Stomach (tissue), 9 donors: ENCODE results near the gene ATP6V0E2. TPM values are rescaled to one million over a fixed set of nuclear protein-coding genes. Genes with fewer than 3 reads are reported as not detected.

Experiments used
- DNase-seq, 2 donors: peaks; one replicate each; pipeline versions ENCODE4 v3.0.0 to v3.0.0-alpha.2; 2013 to 2019
- H3K27ac ChIP-seq, 5 donors: fragments of 200-600 bp in 4 of 5; sonication (generic) in 4 of 5; one replicate each; pipeline ENCODE4 v1.5.1; 2013 to 2019; ENCODE audit warnings: mild to moderate bottlenecking in 1 of 5, moderate library complexity in 1 of 5
- H3K27me3 ChIP-seq, 3 donors: fragments of 200-600 bp; sonication (generic); one replicate each; pipeline ENCODE4 v1.5.1; 2017 to 2019; ENCODE audit warnings: mixed run types in 1 of 3
- H3K36me3 ChIP-seq, 4 donors: fragments of 200-600 bp; sonication (generic); 1 replicate in 3 of 4; 2 replicates in 1 of 4; pipeline ENCODE4 v1.5.1; 2016 to 2019
- H3K4me1 ChIP-seq, 4 donors: fragments of 200-600 bp; sonication (generic); one replicate each; pipeline ENCODE4 v1.5.1; 2016 to 2019
- H3K4me3 ChIP-seq, 4 donors: fragments of 200-600 bp; sonication (generic) in 3 of 4; one replicate each; pipeline ENCODE4 v1.5.1; 2016 to 2019; ENCODE audit warnings: mild to moderate bottlenecking in 1 of 4
- H3K9me3 ChIP-seq, 4 donors: fragments of 200-600 bp; sonication (generic); one replicate each; pipeline ENCODE4 v1.5.1; 2016 to 2019
- CTCF ChIP-seq, 7 experiments: fragments of 450-650 bp in 4 of 7; fragments of 200-600 bp in 3 of 7; sonication (generic) in 3 of 7; IDR thresholded peaks; one replicate each; pipeline ENCODE4 v1.5.1; 2016 to 2019; ENCODE audit warnings: antibody characterized with exemption in 7 of 7, control low read depth in 2 of 7, mild to moderate bottlenecking in 1 of 7
- EP300 ChIP-seq: sonication (generic); formaldehyde crosslinking; IDR thresholded peaks from one replicate; pipeline ENCODE4 v1.6.1; 2017; ENCODE audit warnings: antibody characterized with exemption
- POLR2A ChIP-seq, 4 donors: fragments of 450-650 bp; IDR thresholded peaks; one replicate each; pipeline ENCODE4 v1.6.1; 2016; ENCODE audit warnings: antibody characterized with exemption in 4 of 4, control low read depth in 2 of 4, mild to moderate bottlenecking in 1 of 4, moderate library complexity in 1 of 4
- POLR2AphosphoS5 ChIP-seq, 3 donors: sonication (generic); formaldehyde crosslinking; IDR thresholded peaks; one replicate each; pipeline ENCODE4 v1.6.1; 2016; ENCODE audit warnings: antibody characterized with exemption in 3 of 3
- WGBS, 5 donors: extraction: QIAGEN DNeasy Blood & Tissue Kit in 3 of 5; methylation state at CpG; one replicate each; pipeline versions ENCODE4 v1.1.5 to v1.1.7; 2013 to 2018; 5-methylcytosine and 5-hydroxymethylcytosine counted together
- intact Hi-C: fragments of 100-400 bp; cut with DNase I; formaldehyde crosslinking; loops from one replicate; pipeline ENCODE4 v1.15.1; 2023; ENCODE audit warnings: low total_unique reads
- polyA plus RNA-seq, 3 donors: library from polyadenylated mRNA; stranded (reverse); fragments of 200-250 nt; gene quantifications; one replicate each; pipeline ENCODE4 v1.2.3, GENCODE V29; 2013
- total RNA-seq, 5 donors: library from RNA; depleted of rRNA; stranded (reverse); fragments of >200 nt; gene quantifications; one replicate each; pipeline versions ENCODE4 v1.1.0 to v1.2.3, GENCODE V29; 2014 to 2016
- donor health status: healthy with polysubstance abuse.
- donor health status: Bipolar disorder and iron deficiency.
- donor health status: healthy.

The ATP6V0E2 gene
- total and polyA plus RNA-seq, 8 donors = 5.1 to 83.5 (median 17.1) TPM; not detected in 1

GRCh38 chr7:149844445-149844844 is 29.3 kb upstream of the ATP6V0E2 start:
- H3K27ac ChIP-seq = no peak overlapping the region
- H3K9me3 ChIP-seq = no peaks in the 10 kb centered on the region
- no peaks in the 10 kb centered on the region for H3K27me3 ChIP-seq
- TF ChIP-seq POLR2AphosphoS5 (IDR thresholded peaks at IDR 0.05) (no peak), POLR2A (IDR thresholded peaks at IDR 0.05) (no peak), CTCF (IDR thresholded peaks at IDR 0.05) (no peak), EP300 (no peak)
- DNase-seq = no peak
- WGBS, 5 donors = 51 to 67% (median 60%) methylated on average over 6 of the region's 6 CpGs
- H3K4me3 ChIP-seq = no peak overlapping the region
- H3K4me1 ChIP-seq = peaks cover 0 to 5% (median 4%) of the 10 kb centered on the region in 4 donors
- peaks cover 0 to 41% (median 32%) of the 10 kb centered on the region in 4 donors for H3K36me3 ChIP-seq
- intact Hi-C loops = no loop called here

- Histone ChIP-seq H3K27me3 (no peaks in the 10 kb centered on the region), H3K4me1 (no peaks in the 10 kb centered on the region), H3K9me3 (no peaks in the 10 kb centered on the region), H3K4me3 (no peak overlapping the region), H3K27ac (no peak overlapping the region), H3K36me3 (peaks cover 0 to 50% (median 41%) of the 10 kb centered on the region in 4 donors)
- DNase-seq = no peak
- TF ChIP-seq EP300 (no peak), CTCF (IDR thresholded peaks at IDR 0.05) (no peak), POLR2A (IDR thresholded peaks at IDR 0.05) (no peak), POLR2AphosphoS5 (IDR thresholded peaks at IDR 0.05) (no peak)
- WGBS, 5 donors = 69 to 82% (median 74%) methylated on average over 5 of the region's 5 CpGs
- intact Hi-C loops = no loop called here
Measured at GRCh38 chr7:149845257-149845980, 28.4 kb upstream of the ATP6V0E2 start.

GRCh38 chr7:149846021-149846420 is 27.7 kb upstream of the ATP6V0E2 start:
- TF ChIP-seq EP300 (no peak), CTCF (IDR thresholded peaks at IDR 0.05) (no peak), POLR2A (IDR thresholded peaks at IDR 0.05) (no peak), POLR2AphosphoS5 (IDR thresholded peaks at IDR 0.05) (no peak)
- H3K27ac ChIP-seq = no peak overlapping the region
- 84 to 94% (median 90%) methylated on average over 9 of the region's 9 CpGs for WGBS, 5 donors
- intact Hi-C loops = no loop called here
- H3K9me3 ChIP-seq = no peaks in the 10 kb centered on the region
- H3K4me1 ChIP-seq = no peaks in the 10 kb centered on the region
- H3K36me3 ChIP-seq = peaks cover 0 to 52% (median 46%) of the 10 kb centered on the region in 4 donors
- no peak overlapping the region for H3K4me3 ChIP-seq
- H3K27me3 ChIP-seq = no peaks in the 10 kb centered on the region
- no peak for DNase-seq

GRCh38 chr7:149846436-149847046 is 27.2 kb upstream of the ATP6V0E2 start:
- Histone ChIP-seq H3K9me3 (no peaks in the 10 kb centered on the region), H3K36me3 (peaks cover 0 to 52% (median 48%) of the 10 kb centered on the region in 4 donors), H3K4me1 (no peaks in the 10 kb centered on the region), H3K27ac (no peak overlapping the region), H3K27me3 (no peaks in the 10 kb centered on the region), H3K4me3 (no peak overlapping the region)
- intact Hi-C loops = no loop called here
- 80 to 93% (median 90%) methylated on average over 3 of the region's 3 CpGs for WGBS, 5 donors
- TF ChIP-seq POLR2AphosphoS5 (IDR thresholded peaks at IDR 0.05) (no peak), POLR2A (IDR thresholded peaks at IDR 0.05) (no peak), EP300 (no peak), CTCF (IDR thresholded peaks at IDR 0.05) (no peak)
- DNase-seq = no peak
